H1 (cell line): ENCODE results near the gene PPCDC. TPM values are rescaled to one million over a fixed set of nuclear protein-coding genes. Genes with fewer than 3 reads are reported as not detected.

Source experiments
- EGR1 ChIP-seq: IDR thresholded peaks from 2 replicates; pipeline ENCODE4 v1.6.1; 2011; ENCODE audit warnings: low read depth, low read length, borderline replicate concordance
- HDAC2 ChIP-seq, 2 experiments: fragments of 300-600 bp in 1 of 2; sonication (generic) in 1 of 2; IDR thresholded peaks; 2 replicates each; pipeline ENCODE4 v1.6.1; 2011 to 2012; ENCODE audit warnings: low read depth in 2 of 2, low read length in 2 of 2, mild to moderate bottlenecking in 2 of 2, moderate library complexity in 2 of 2, borderline replicate concordance in 1 of 2, inconsistent platforms in 1 of 2
- KDM5A ChIP-seq: fragments of 200-600 bp; IDR thresholded peaks from 2 replicates; pipeline ENCODE4 v1.7.1; 2012; ENCODE audit warnings: mild to moderate bottlenecking, low read length, inconsistent platforms, mixed read lengths
- NANOG ChIP-seq: IDR thresholded peaks from 2 replicates; pipeline ENCODE4 v1.6.1; 2011; ENCODE audit warnings: low read length, low read depth, mild to moderate bottlenecking, inconsistent platforms; ENCODE audit not compliant: insufficient read depth, poor library complexity, severe bottlenecking
- RNF2 ChIP-seq: fragments of 200-900, 300-1000 bp; sonication (generic); IDR thresholded peaks from 2 replicates; pipeline ENCODE4 v1.7.1; 2016; ENCODE audit warnings: borderline replicate concordance, low read depth, mild to moderate bottlenecking, antibody characterized with exemption, low read length; ENCODE audit not compliant: poor library complexity, severe bottlenecking; ENCODE audit errors: missing control alignments
- SIN3A ChIP-seq, 2 experiments: IDR thresholded peaks in 1 of 2; conservative IDR thresholded peaks in 1 of 2; 2 replicates each; pipeline ENCODE4 v1.6.1; 2011 to 2012; ENCODE audit warnings: low read length in 2 of 2, improper control_type of control experiment in 1 of 2, low read depth in 1 of 2, mild to moderate bottlenecking in 1 of 2
- TAF1 ChIP-seq: IDR thresholded peaks from 2 replicates; pipeline ENCODE4 v1.6.1; 2011; ENCODE audit warnings: mild to moderate bottlenecking, low read depth, low read length
- polyA plus RNA-seq, 7 experiments: library from polyadenylated mRNA; depleted of rRNA in 3 of 7; stranded (reverse) in 5 of 7; unstranded in 2 of 7; fragments of >200 nt in 5 of 7; fragments of 200-250 nt in 2 of 7; gene quantifications; 1 replicate in 5 of 7; 2 replicates in 1 of 7; 4 replicates in 1 of 7; pipeline versions ENCODE4 v1.2.1 to v1.2.3, GENCODE V29; 2011 to 2013; ENCODE audit warnings: missing spikeins in 2 of 7, mixed read lengths in 2 of 7
- total RNA-seq: library from RNA; stranded (reverse); fragmentation: NEBNext Ultra II Directional; extraction: Animal tissue kit (Norgen Biotek cat#: 25700); gene quantifications from 2 replicates; pipeline ENCODE4 v1.2.1, GENCODE V29; 2021

PPCDC gene
- total and polyA plus RNA-seq, 2 of the 8 experiments (the other 6 are each of a cell fraction or from before 2014, with no cell fraction given), result 11.3 to 29.7 TPM

DNA sequence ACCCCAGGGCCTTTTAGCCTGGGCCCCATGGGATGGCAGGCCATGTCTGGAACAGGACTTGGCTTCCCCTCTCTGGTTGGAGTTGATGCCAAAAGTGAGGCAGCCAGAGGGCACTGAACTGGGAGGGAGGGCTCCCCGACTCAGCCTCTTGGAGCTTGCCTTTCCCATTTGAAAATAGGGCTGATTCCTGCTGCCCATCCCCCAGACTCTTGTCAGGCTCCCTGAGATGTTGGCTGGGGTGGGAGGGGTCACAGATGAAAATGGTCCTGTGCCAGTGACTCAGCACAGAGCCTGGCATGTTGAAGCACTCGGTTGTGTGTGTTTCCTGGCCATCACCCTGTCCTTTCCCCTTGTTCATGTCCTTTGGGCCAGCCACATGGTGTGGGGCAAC lies 6.6 kb downstream of the PPCDC start (continued):
- TF ChIP-seq RNF2 (no peak), EGR1 (no peak), SIN3A (conservative IDR thresholded peaks at IDR 0.05 in 1 of 2, IDR thresholded peaks at IDR 0.05 in 1 of 2; ENCODE audit: low read depth in 1 of 2, low read length in 2 of 2) (no peak), HDAC2 (IDR thresholded peaks at IDR 0.05; ENCODE audit: borderline replicate concordance in 1 of 2, low read depth in 2 of 2, low read length in 2 of 2) (no peak), NANOG (no peak), KDM5A (no peak), TAF1 (no peak)
